Rectal smooth muscle tissue (tissue), 1 donor: Measurements from ENCODE around the gene DAZAP2.
"Not testable (repeated sequence)": the region's sequence is repeated elsewhere in the genome, so short reads cannot be mapped to it uniquely, and the experiment has no call there.

Experiments
- H3K27ac ChIP-seq: one replicate; pipeline ENCODE4 v1.7.0; 2013; ENCODE audit warnings: low read depth, low read length, inconsistent platforms
- H3K27me3 ChIP-seq: one replicate; pipeline ENCODE4 v1.7.0; 2013; ENCODE audit warnings: low read length; ENCODE audit not compliant: control insufficient read depth, insufficient read depth
- H3K36me3 ChIP-seq: one replicate; pipeline ENCODE4 v1.7.0; 2013; ENCODE audit warnings: low read length; ENCODE audit not compliant: control insufficient read depth, insufficient read depth
- H3K4me1 ChIP-seq: one replicate; pipeline ENCODE4 v1.7.0; 2013; ENCODE audit warnings: low read length; ENCODE audit not compliant: control insufficient read depth, insufficient read depth
- H3K4me3 ChIP-seq: one replicate; pipeline ENCODE4 v1.7.0; 2013; ENCODE audit warnings: low read length
- H3K9ac ChIP-seq: one replicate; pipeline ENCODE4 v1.7.0; 2013; ENCODE audit warnings: low read length

DAZAP2 gene

GRCh38 chr12:51242876-51243275, 4.2 kb downstream of the DAZAP2 start:
- Histone ChIP-seq H3K4me1 (peaks cover 16% of the 10 kb centered on the region), H3K36me3 (peaks cover 30% of the 10 kb centered on the region), H3K27ac (no peak overlapping the region), H3K27me3 (no peaks in the 10 kb centered on the region), H3K9ac (no peak overlapping the region), H3K4me3 (no peak overlapping the region)

GRCh38 chr12:51244269-51244668, 5.6 kb downstream of the DAZAP2 start:
- Histone ChIP-seq H3K4me1 (peaks cover 14% of the 10 kb centered on the region), H3K4me3 (no peak overlapping the region), H3K27me3 (no peaks in the 10 kb centered on the region), H3K27ac (no peak overlapping the region), H3K9ac (no peak overlapping the region), H3K36me3 (peaks cover 30% of the 10 kb centered on the region)

GRCh38 chr12:51245476-51246253, 7.0 kb downstream of the DAZAP2 start:
- no peak overlapping the region for H3K9ac ChIP-seq
- H3K27me3 ChIP-seq = no peaks in the 10 kb centered on the region
- H3K4me3 ChIP-seq = no peak overlapping the region
- H3K4me1 ChIP-seq = peaks cover 5% of the 10 kb centered on the region
- H3K36me3 ChIP-seq = peaks cover 24% of the 10 kb centered on the region
- H3K27ac ChIP-seq = no peak overlapping the region

GRCh38 chr12:51246254-51246853, 7.7 kb downstream of the DAZAP2 start:
- Histone ChIP-seq H3K27ac (no peak overlapping the region), H3K9ac (no peak overlapping the region), H3K36me3 (peaks cover 18% of the 10 kb centered on the region), H3K4me1 (no peaks in the 10 kb centered on the region), H3K4me3 (no peak overlapping the region), H3K27me3 (no peaks in the 10 kb centered on the region)

GRCh38 chr12:51247523-51248206, 9.0 kb downstream of the DAZAP2 start:
- H3K9ac ChIP-seq = no peak overlapping the region
- no peaks in the 10 kb centered on the region for H3K4me1 ChIP-seq
- H3K27ac ChIP-seq = no peak overlapping the region
- no peaks in the 10 kb centered on the region for H3K27me3 ChIP-seq
- no peak overlapping the region for H3K4me3 ChIP-seq
- peaks cover 12% of the 10 kb centered on the region for H3K36me3 ChIP-seq

- H3K27ac ChIP-seq = no peak overlapping the region
- H3K9ac ChIP-seq = no peak overlapping the region
- no peaks in the 10 kb centered on the region for H3K36me3 ChIP-seq
- H3K4me3 ChIP-seq = no peak overlapping the region
- no peaks in the 10 kb centered on the region for H3K4me1 ChIP-seq
- H3K27me3 ChIP-seq = no peaks in the 10 kb centered on the region
Observed at GRCh38 chr12:51253276-51253675, 14.7 kb downstream of the DAZAP2 start.

GRCh38 chr12:51254536-51254935, 15.9 kb downstream of the DAZAP2 start:
- Histone ChIP-seq H3K36me3 (no peaks in the 10 kb centered on the region), H3K4me1 (no peaks in the 10 kb centered on the region), H3K4me3 (no peak overlapping the region), H3K27ac (no peak overlapping the region), H3K27me3 (no peaks in the 10 kb centered on the region), H3K9ac (no peak overlapping the region)

GRCh38 chr12:51259600-51259999, 21.0 kb downstream of the DAZAP2 start:
- H3K9ac ChIP-seq, H3K36me3 ChIP-seq, H3K27me3 ChIP-seq, H3K4me1 ChIP-seq, H3K4me3 ChIP-seq, H3K27ac ChIP-seq: not testable (repeated sequence)

GRCh38 chr12:51262758-51263177, 24.1 kb downstream of the DAZAP2 start:
- no peak overlapping the region for H3K27ac ChIP-seq

GRCh38 chr12:51263341-51263740, 24.7 kb downstream of the DAZAP2 start:
- no peak overlapping the region for H3K9ac ChIP-seq
- H3K27me3 ChIP-seq = no peaks in the 10 kb centered on the region
- H3K27ac ChIP-seq = no peak overlapping the region
- H3K36me3 ChIP-seq = no peaks in the 10 kb centered on the region
- no peak overlapping the region for H3K4me3 ChIP-seq
- no peaks in the 10 kb centered on the region for H3K4me1 ChIP-seq

More at GRCh38 chr12:51262758-51263177, 24.1 kb downstream of the DAZAP2 start:
- no peaks in the 10 kb centered on the region for H3K4me1 ChIP-seq
- H3K27me3 ChIP-seq = no peaks in the 10 kb centered on the region
- H3K4me3 ChIP-seq = no peak overlapping the region
- H3K36me3 ChIP-seq = no peaks in the 10 kb centered on the region
- H3K9ac ChIP-seq = no peak overlapping the region

- Histone ChIP-seq H3K27ac (no peak overlapping the region), H3K4me1 (no peaks in the 10 kb centered on the region), H3K36me3 (no peaks in the 10 kb centered on the region), H3K9ac (no peak overlapping the region), H3K27me3 (no peaks in the 10 kb centered on the region), H3K4me3 (no peak overlapping the region)
Observed at GRCh38 chr12:51264297-51264696, 25.7 kb downstream of the DAZAP2 start.

- no peaks in the 10 kb centered on the region for H3K36me3 ChIP-seq
- H3K27me3 ChIP-seq = no peaks in the 10 kb centered on the region
- H3K4me1 ChIP-seq = no peaks in the 10 kb centered on the region
Observed at GRCh38 chr12:51265024-51265423, 26.4 kb downstream of the DAZAP2 start.

More at GRCh38 chr12:51265024-51265423, 26.4 kb downstream of the DAZAP2 start:
- Histone ChIP-seq H3K4me3 (no peak overlapping the region), H3K27ac (no peak overlapping the region), H3K9ac (no peak overlapping the region)
